HG02759 (cell line): ENCODE results near the gene GPC3.
"Not testable (repeated sequence)": the region's sequence is repeated elsewhere in the genome, so short reads cannot be mapped to it uniquely, and the experiment has no call there.

Experiments
- ATAC-seq: cut with Tn5 transposase; IDR thresholded peaks from one replicate; pipeline ENCODE4 v1.9.1; 2021; ENCODE audit warnings: mild to moderate bottlenecking, moderate library complexity; ENCODE audit not compliant: unreplicated experiment

Gene GPC3

GRCh38 chrX:133538148-133538547 lies 447.2 kb downstream of the GPC3 start:
- no peak for ATAC-seq

GRCh38 chrX:133537142-133537541 lies 448.3 kb downstream of the GPC3 start:
- ATAC-seq = no peak

DNA sequence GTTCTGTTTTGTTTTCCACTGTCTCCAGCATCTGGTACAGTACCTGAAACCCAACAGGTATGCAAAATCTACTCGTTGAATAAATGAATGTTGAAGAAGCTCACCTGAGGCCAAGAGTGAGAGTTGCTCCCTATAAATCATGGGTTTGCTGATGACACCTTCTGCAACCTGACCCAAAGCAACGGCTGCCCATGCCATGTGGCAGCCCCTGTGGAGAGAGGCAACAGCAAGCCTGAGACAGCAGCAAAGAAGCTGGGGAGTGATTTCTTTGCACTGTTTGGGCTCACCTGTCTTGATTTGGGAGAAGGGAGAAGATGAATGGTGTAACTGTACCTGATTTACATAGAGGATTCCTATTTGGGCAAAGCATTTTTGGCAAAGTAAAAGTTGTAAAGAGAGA lies 450.3 kb downstream of the GPC3 start:
- ATAC-seq = no peak

- no peak for ATAC-seq
Measured at GRCh38 chrX:133534172-133534571, 451.2 kb downstream of the GPC3 start.

GRCh38 chrX:133533249-133533648 lies 452.1 kb downstream of the GPC3 start:
- no peak for ATAC-seq

- no peak for ATAC-seq
Measured at GRCh38 chrX:133530960-133531359, 454.4 kb downstream of the GPC3 start.

DNA sequence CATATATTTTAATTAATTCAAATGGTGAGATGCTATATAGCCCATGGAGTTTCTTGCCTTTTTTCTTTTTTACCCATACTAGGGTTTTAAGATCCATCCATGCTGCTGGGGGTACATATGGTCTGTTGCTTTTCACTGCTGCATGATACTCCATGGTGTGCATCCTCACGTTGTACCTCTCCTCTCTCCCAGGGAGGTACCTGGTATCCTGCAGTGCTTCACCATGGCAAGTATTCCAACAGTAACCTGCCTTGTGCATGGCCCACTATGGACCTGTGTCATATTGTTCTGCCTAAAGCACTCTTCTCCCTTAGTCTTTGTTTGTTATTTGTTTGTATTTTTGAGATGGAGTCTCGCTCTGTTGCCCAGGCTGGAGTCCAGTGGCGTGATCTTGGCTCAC lies 455.8 kb downstream of the GPC3 start:
- no peak for ATAC-seq

GRCh38 chrX:133527825-133528224 lies 457.6 kb downstream of the GPC3 start:
- ATAC-seq = no peak

DNA sequence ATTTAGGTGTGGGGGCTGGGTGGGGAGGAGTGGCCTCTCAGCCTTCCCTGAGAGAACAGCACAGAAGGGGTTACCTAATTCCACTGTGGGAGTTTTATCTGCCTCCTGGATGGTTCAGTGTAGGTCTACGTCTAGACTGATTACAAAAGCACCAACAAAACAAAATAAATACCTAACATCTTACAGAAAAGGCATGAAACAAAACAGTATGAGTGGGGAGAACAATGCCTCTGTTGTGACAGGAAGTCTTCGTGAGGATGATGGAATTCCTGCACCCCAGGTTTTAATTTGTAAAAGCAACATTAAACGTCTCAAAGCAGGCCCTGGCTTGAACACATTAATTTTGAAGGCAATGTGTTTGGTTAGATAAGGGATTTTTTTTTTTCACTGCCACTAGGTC lies 458.0 kb downstream of the GPC3 start:
- no peak for ATAC-seq

GRCh38 chrX:133526773-133527172 lies 458.6 kb downstream of the GPC3 start:
- not testable (repeated sequence) for ATAC-seq

DNA sequence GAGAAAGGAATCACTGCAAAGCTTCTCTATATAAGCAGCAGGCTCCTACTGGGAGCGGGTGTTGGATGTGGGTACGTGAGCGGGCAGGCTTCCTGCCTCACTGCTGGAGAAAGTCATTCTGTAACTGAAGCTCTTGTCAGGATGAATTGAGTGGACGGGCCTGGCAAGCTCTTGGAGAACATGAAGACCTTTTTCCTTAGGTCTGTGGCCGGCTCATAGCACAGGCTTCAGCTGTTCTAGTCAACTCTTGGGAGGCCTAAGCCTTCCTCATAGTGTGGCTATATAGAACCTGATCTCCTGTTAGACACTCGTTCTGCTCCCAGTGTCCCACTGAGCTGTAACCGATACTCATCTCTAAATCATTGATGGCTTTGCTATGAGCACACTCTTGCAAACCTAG lies 461.9 kb downstream of the GPC3 start:
- ATAC-seq = no peak

GRCh38 chrX:133523081-133523487 lies 462.3 kb downstream of the GPC3 start:
- ATAC-seq = no peak

DNA sequence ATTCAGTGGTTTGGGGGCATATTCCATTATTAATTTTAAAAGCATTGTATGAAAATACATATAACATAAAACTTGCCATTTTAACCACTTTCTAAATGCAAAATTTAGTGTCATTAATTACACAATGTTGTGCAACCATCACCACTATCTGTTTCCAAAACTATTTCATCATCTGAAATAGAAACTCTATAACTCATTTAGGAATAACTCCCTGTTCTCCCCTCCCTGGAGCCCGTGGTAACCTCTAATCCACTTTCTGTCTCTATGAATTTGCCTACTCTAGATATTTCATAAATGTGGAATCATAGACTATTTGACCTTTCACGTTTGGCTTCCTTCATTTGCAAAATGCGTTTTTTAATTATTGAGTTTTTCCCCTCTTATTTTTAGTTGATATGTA lies 468.7 kb downstream of the GPC3 start:
- no peak for ATAC-seq

DNA sequence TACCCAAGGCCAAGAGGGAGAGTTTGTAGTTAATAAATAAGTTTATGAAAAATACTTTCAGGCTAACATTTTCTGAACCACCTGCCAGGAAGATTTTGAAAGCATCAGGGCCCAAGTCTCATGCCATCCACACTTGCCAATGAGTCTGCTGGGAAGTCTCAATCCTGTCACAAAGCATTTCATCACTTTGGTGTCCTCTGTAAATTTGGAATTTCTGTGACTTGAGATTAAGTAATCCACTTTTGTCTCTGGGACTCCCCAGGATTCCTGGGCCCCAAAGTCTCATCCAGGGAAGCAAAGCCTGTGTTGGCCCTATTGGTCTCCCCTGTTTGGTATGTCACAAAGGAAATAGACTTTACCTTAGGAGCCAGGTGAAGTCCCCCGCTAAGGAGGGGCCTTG lies 470.9 kb downstream of the GPC3 start:
- no peak for ATAC-seq

DNA sequence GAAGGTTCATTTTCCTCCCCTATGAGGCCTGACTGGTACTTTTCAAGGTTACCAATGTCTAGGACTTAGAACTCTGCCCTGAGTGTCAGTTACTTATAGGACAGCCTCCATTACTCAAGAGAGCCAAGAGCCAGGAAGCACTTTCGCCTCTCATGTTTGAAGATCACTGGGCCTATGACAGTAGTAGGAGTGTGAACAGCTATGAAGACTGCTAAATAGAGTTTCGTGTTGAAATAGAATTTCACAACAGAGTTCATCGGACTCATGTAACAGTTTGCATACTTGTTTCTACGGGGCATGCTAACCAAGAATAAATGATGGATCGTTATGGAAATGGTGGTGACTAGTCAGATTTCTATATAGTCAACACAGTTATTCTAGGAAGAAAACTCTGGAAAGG lies 472.3 kb downstream of the GPC3 start:
- ATAC-seq = no peak

- ATAC-seq = no peak
Measured at GRCh38 chrX:133511041-133511440, 474.4 kb downstream of the GPC3 start.

GRCh38 chrX:133497356-133497755 lies 488.0 kb downstream of the GPC3 start:
- ATAC-seq = no peak

DNA sequence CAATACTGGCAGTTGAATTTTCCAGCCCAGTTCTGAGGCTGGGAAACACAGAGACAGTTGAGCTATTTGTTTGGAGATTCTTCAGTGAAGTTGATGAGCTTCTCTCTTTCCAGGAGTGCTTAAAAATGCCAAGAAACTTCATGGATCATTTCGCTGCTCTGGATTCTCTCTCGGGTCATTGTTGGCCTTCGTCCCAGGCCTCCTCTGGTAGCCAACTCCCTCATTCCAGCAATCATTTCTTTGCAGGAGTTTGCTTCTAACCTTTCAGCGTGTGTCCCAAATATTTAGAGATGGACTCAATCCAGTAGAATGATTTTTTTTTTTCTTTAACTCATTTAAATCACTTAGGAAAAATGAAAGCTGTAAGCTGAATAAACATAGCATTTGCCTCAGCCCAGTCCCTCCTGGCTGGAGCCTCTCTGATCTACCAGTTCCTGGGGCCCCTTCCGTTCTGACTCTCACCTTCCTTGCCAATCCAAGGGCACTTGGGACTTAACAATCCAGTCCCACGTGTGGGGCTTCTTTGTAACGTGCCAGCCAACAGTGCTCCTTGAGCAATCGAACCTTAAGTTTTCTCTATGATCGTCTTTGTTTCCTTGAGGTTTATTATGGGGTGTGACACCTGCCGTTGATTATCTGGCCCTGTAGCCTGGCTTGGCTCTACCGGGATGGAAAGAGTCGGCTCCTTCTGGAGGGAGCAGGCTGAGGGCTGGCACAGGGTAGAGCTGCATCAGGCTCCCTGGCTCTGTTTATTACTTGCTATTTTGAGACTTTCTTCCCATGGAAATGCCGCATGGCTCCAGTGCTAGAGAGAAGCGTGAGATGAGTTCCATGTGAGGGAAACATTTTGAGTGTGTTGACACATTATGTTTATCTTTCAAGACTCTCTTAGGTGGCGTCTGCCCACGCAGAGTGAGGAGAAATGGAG lies 489.7 kb downstream of the GPC3 start:
- ATAC-seq = no peak

- ATAC-seq = no peak
Measured at GRCh38 chrX:133493366-133493765, 492.0 kb downstream of the GPC3 start.

DNA sequence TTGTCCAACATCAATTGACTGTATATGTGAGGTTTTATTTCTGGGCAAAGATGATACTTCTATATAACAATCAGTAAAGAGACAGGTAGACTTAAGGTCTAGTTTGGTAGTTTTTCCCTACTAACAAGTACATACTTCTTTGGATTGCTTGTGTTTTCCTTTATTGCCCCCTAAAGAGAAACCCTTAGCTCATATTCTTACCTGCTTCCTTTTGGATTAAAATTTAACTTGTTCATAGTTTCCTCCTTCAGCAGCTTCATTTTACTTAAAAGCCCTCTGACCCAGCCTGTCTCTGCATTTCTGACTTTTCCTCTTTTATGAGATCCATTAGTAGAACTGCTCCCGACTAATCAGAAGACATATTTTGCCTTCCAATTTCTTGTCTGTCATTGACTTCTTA lies 494.4 kb downstream of the GPC3 start:
- no peak for ATAC-seq
